BLaER1 (cell line): ENCODE measurements around the gene YIPF1.
A peak's percentile ranks its signal among the peaks of the same experiment; 100 is the strongest.
"Not testable (repeated sequence)": the region's sequence is repeated elsewhere in the genome, so short reads cannot be mapped to it uniquely, and the experiment has no call there.

Experiments
- H3K27ac ChIP-seq: shearing (Covaris generic); formaldehyde crosslinking; 2 replicates; pipeline ENCODE4 v1.8.1; 2022
- H3K27me3 ChIP-seq: shearing (Covaris generic); formaldehyde crosslinking; 2 replicates; pipeline ENCODE4 v1.8.1; 2022
- H3K36me3 ChIP-seq: shearing (Covaris generic); formaldehyde crosslinking; 2 replicates; pipeline ENCODE4 v1.8.1; 2022
- H3K4me1 ChIP-seq: shearing (Covaris generic); formaldehyde crosslinking; 2 replicates; pipeline ENCODE4 v1.8.1; 2022
- H3K4me2 ChIP-seq: shearing (Covaris generic); formaldehyde crosslinking; 2 replicates; pipeline ENCODE4 v1.8.1; 2022
- H3K4me3 ChIP-seq: shearing (Covaris generic); formaldehyde crosslinking; 2 replicates; pipeline ENCODE4 v1.8.1; 2022
- H3K9ac ChIP-seq: shearing (Covaris generic); formaldehyde crosslinking; 2 replicates; pipeline ENCODE4 v1.8.1; 2022
- H3K9me3 ChIP-seq: shearing (Covaris generic); formaldehyde crosslinking; 2 replicates; pipeline ENCODE4 v1.8.1; 2022
- H4K20me1 ChIP-seq: shearing (Covaris generic); formaldehyde crosslinking; 2 replicates; pipeline ENCODE4 v1.8.1; 2022
- Cebpa-rat ChIP-seq: shearing (Covaris generic); IDR thresholded peaks from 2 replicates; pipeline ENCODE4 v1.8.1; 2022

The YIPF1 gene

GRCh38 chr1:53895421-53895820 is 5.8 kb upstream of the YIPF1 start:
- TF ChIP-seq Cebpa-rat: no peak
- Histone ChIP-seq H3K9ac (no peak overlapping the region), H3K27ac (no peak overlapping the region), H3K27me3 (no peaks in the 10 kb centered on the region), H4K20me1 (no peaks in the 10 kb centered on the region), H3K4me3 (no peak overlapping the region), H3K36me3 (no peaks in the 10 kb centered on the region), H3K4me2 (no peak overlapping the region), H3K9me3 (no peaks in the 10 kb centered on the region), H3K4me1 (peaks cover 23% of the 10 kb centered on the region)

GRCh38 chr1:53894644-53895043 is 5.0 kb upstream of the YIPF1 start:
- Histone ChIP-seq H3K27me3 (no peaks in the 10 kb centered on the region), H3K9ac (no peak overlapping the region), H3K4me2 (no peak overlapping the region), H3K36me3 (no peaks in the 10 kb centered on the region), H3K4me3 (no peak overlapping the region), H4K20me1 (no peaks in the 10 kb centered on the region), H3K4me1 (peaks cover 29% of the 10 kb centered on the region), H3K9me3 (no peaks in the 10 kb centered on the region), H3K27ac (no peak overlapping the region)
- TF ChIP-seq Cebpa-rat: no peak

- peak within 1 kb of the TSS; percentile 12 for H3K4me2 ChIP-seq
- TF ChIP-seq Cebpa-rat: no peak
- no peak within 1 kb of the TSS for H3K9ac ChIP-seq
Measured at GRCh38 chr1:53893999-53894636, 4.5 kb upstream of the YIPF1 start, which contains the start of gene DIO1. Gene DIO1 (plus strand): TSS chr1:53894187. CDS start chr1:53894211, 24 bp downstream.

GRCh38 chr1:53892911-53893310 is 3.3 kb upstream of the YIPF1 start:
- no peak overlapping the region for H3K9ac ChIP-seq
- H3K4me2 ChIP-seq: peak overlapping the region; percentile 12
- TF ChIP-seq Cebpa-rat: no peak

More at GRCh38 chr1:53893999-53894636, 4.5 kb upstream of the YIPF1 start, which contains the start of gene DIO1:
- Histone ChIP-seq H3K4me1 (peaks cover 28% of the 10 kb centered on the region), H3K4me3 (no peak within 1 kb of the TSS), H3K9me3 (no peaks in the 10 kb centered on the region), H3K27ac (no peak within 1 kb of the TSS), H4K20me1 (no peaks in the 10 kb centered on the region), H3K27me3 (no peaks in the 10 kb centered on the region), H3K36me3 (no peaks in the 10 kb centered on the region)

GRCh38 chr1:53891678-53892077 is 2.1 kb upstream of the YIPF1 start:
- no peak for TF ChIP-seq Cebpa-rat
- no peaks in the 10 kb centered on the region for H3K27me3 ChIP-seq
- H3K27ac ChIP-seq: no peak overlapping the region
- H3K9ac ChIP-seq: no peak overlapping the region
- H3K4me1 ChIP-seq: peaks cover 41% of the 10 kb centered on the region
- no peaks in the 10 kb centered on the region for H4K20me1 ChIP-seq
- H3K4me2 ChIP-seq: no peak overlapping the region
- H3K36me3 ChIP-seq: peaks cover 3% of the 10 kb centered on the region; the same call in 1 of the 2 replicates
- no peaks in the 10 kb centered on the region for H3K9me3 ChIP-seq
- no peak overlapping the region for H3K4me3 ChIP-seq

More at GRCh38 chr1:53892911-53893310, 3.3 kb upstream of the YIPF1 start:
- Histone ChIP-seq H4K20me1 (no peaks in the 10 kb centered on the region), H3K27ac (no peak overlapping the region), H3K36me3 (no peaks in the 10 kb centered on the region; the same call in 1 of the 2 replicates), H3K4me3 (no peak overlapping the region), H3K9me3 (no peaks in the 10 kb centered on the region), H3K27me3 (no peaks in the 10 kb centered on the region), H3K4me1 (peaks cover 38% of the 10 kb centered on the region)

GRCh38 chr1:53891018-53891417 is 1.4 kb upstream of the YIPF1 start:
- no peak overlapping the region for H3K9ac ChIP-seq
- H3K4me1 ChIP-seq: peaks cover 41% of the 10 kb centered on the region
- peaks cover 8% of the 10 kb centered on the region; the same call in 1 of the 2 replicates for H3K36me3 ChIP-seq
- TF ChIP-seq Cebpa-rat: no peak
- H4K20me1 ChIP-seq: no peaks in the 10 kb centered on the region
- H3K9me3 ChIP-seq: no peaks in the 10 kb centered on the region
- H3K4me3 ChIP-seq: no peak overlapping the region
- H3K27ac ChIP-seq: no peak overlapping the region
- no peaks in the 10 kb centered on the region for H3K27me3 ChIP-seq
- peak overlapping the region; percentile 84 for H3K4me2 ChIP-seq

- Histone ChIP-seq H3K27ac (no peak overlapping the region), H3K9ac (no peak overlapping the region), H3K4me1 (peaks cover 41% of the 10 kb centered on the region), H3K4me3 (no peak overlapping the region; the same call in 1 of the 2 replicates), H3K9me3 (no peaks in the 10 kb centered on the region), H3K36me3 (peaks cover 10% of the 10 kb centered on the region; the same call in 1 of the 2 replicates), H3K4me2 (peak overlapping the region; percentile 84), H3K27me3 (no peaks in the 10 kb centered on the region), H4K20me1 (no peaks in the 10 kb centered on the region)
- no peak for TF ChIP-seq Cebpa-rat
Measured at GRCh38 chr1:53890522-53890941, 935 bp upstream of the YIPF1 start.

GRCh38 chr1:53888681-53889080 is 916 bp downstream of the YIPF1 start:
- peaks cover 20% of the 10 kb centered on the region for H3K36me3 ChIP-seq
- H3K4me2 ChIP-seq: peak overlapping the region; percentile 84
- no peaks in the 10 kb centered on the region for H3K27me3 ChIP-seq
- peak overlapping the region; percentile 80; the same call in 1 of the 2 replicates for H3K9ac ChIP-seq
- peak overlapping the region; percentile 87 for H3K4me3 ChIP-seq
- peaks cover 41% of the 10 kb centered on the region for H3K4me1 ChIP-seq
- no peaks in the 10 kb centered on the region for H3K9me3 ChIP-seq
- H4K20me1 ChIP-seq: no peaks in the 10 kb centered on the region
- H3K27ac ChIP-seq: peak overlapping the region; percentile 82
- TF ChIP-seq Cebpa-rat: no peak

GRCh38 chr1:53883600-53883999 is 6.0 kb downstream of the YIPF1 start:
- not testable (repeated sequence) for H3K9me3 ChIP-seq, H3K4me3 ChIP-seq, H3K27me3 ChIP-seq, H3K9ac ChIP-seq, H3K27ac ChIP-seq, H3K4me2 ChIP-seq
- peaks cover 11% of the 10 kb centered on the region for H3K4me1 ChIP-seq
- peaks cover 13% of the 10 kb centered on the region; the same call in 1 of the 2 replicates for H4K20me1 ChIP-seq
- H3K36me3 ChIP-seq: peaks cover 50% of the 10 kb centered on the region

- not testable (repeated sequence) for H3K4me1 ChIP-seq, H3K9me3 ChIP-seq, H3K27me3 ChIP-seq, H3K4me3 ChIP-seq, H3K4me2 ChIP-seq, H3K9ac ChIP-seq, H3K27ac ChIP-seq
- Histone ChIP-seq H4K20me1 (peaks cover 13% of the 10 kb centered on the region; the same call in 1 of the 2 replicates), H3K36me3 (peaks cover 66% of the 10 kb centered on the region)
Measured at GRCh38 chr1:53881853-53882252, 7.7 kb downstream of the YIPF1 start.
